Liver (tissue), 3 donors: ENCODE measurements around the gene KRT34.

Experiments used
- CTCF ChIP-seq: fragments of 150-350 bp; IDR thresholded peaks from 2 replicates; pipeline ENCODE4 v1.5.1; 2017; ENCODE audit warnings: improper control_type of control experiment, low read depth, low read length; ENCODE audit not compliant: missing input control
- FOXA1 ChIP-seq: IDR thresholded peaks from 2 replicates; pipeline ENCODE4 v1.6.1; 2016; ENCODE audit warnings: antibody characterized with exemption
- MAX ChIP-seq: IDR thresholded peaks from 2 replicates; pipeline ENCODE4 v1.6.1; 2016; ENCODE audit warnings: antibody characterized with exemption
- REST ChIP-seq: IDR thresholded peaks from 2 replicates; pipeline ENCODE4 v1.6.1; 2016; ENCODE audit warnings: antibody characterized with exemption, mild to moderate bottlenecking
- TAF1 ChIP-seq: conservative IDR thresholded peaks from 2 replicates; pipeline ENCODE4 v1.6.1; 2016; ENCODE audit warnings: antibody characterized with exemption, mild to moderate bottlenecking
- donor health status: healthy.
- donor health status: healthy.

GRCh38 chr17:41415833-41416335 lies 33.8 kb upstream of the KRT34 start:
- TF ChIP-seq CTCF = no peak
- no peak for TF ChIP-seq TAF1
- TF ChIP-seq MAX = peak; percentile 21
- no peak for TF ChIP-seq FOXA1
- TF ChIP-seq REST = peak; percentile 40
